ENCODE measurements around the gene LMNB1. TPM values are rescaled to one million over a fixed set of nuclear protein-coding genes. Genes with fewer than 3 reads are reported as not detected.

LMNB1 gene
- total and polyA plus RNA-seq, 2 experiments from 2014 or later: 20.1 to 269 TPM

DNA sequence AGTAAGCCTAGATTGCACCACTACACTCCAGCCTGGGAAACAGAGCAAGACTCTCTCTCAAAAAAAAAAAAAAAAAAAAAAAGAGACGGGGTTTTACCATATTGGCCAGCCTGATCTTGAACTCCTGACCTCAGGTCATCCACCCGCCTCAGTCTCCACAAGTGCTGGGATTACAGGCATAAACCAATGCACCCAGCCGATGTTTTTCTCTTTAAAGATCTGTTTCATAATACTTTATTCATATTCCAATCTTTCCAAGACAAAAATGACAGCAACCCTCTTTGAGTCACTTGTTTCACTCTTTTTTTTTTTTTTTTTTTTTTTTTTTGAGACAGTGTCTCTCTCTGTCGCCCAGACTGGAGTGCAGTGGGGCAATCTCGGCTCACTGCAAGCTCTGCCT is 13.6 kb upstream of the LMNB1 start (continued):
- TF ChIP-seq CTCF (conservative IDR thresholded peaks at IDR 0.05; ENCODE audit: low read depth in 2 of 2) (no peak), POLR2AphosphoS5 (IDR thresholded peaks at IDR 0.05; ENCODE audit: low read depth) (no peak), ZNF462 (CRISPR knock-in tag; IDR thresholded peaks at IDR 0.05) (no peak), NANOG (IDR thresholded peaks at IDR 0.05; ENCODE audit: borderline replicate concordance) (no peak)

DNA sequence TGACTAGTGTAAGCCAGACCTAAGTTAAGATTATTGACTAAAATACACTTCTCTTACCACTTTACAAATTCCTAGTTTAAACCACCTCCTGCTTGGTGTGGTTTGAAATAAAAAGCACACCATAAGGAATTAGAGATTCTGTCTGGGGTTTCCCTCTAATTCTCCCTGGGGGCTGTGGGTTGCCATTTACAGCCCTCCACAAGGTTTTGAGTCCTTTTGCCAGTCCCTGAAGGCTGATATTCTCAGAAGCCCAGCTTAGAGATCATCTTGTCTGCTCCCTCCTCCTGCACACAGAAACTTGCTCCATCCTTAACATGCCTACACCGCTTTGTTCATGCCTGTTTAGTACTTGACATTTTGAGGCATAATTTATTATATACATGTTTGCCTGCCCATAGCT is 7.2 kb upstream of the LMNB1 start:
- Histone ChIP-seq H3K36me3 (ENCODE audit: insufficient read depth) (no peaks in the 10 kb centered on the region), H3K27me3 (ENCODE audit: insufficient read depth) (no peaks in the 10 kb centered on the region), H3K4me3 (no peak overlapping the region), H3F3A (replicated peaks; ENCODE audit: low read depth) (no peaks in the 10 kb centered on the region), H3K79me2 (replicated peaks; ENCODE audit: insufficient read depth) (no peaks in the 10 kb centered on the region), H3K27ac (ENCODE audit: low read depth) (no peak overlapping the region), H3K4me2 (no peak overlapping the region), H4K20me1 (replicated peaks; ENCODE audit: insufficient read depth) (no peaks in the 10 kb centered on the region), H3K4me1 (ENCODE audit: insufficient read depth) (no peaks in the 10 kb centered on the region), H2AFZ (no peak overlapping the region), H3K9me2 (ENCODE audit: insufficient read depth) (no peaks in the 10 kb centered on the region)
- no peaks in the 10 kb centered on the region for H3K4me1 Mint-ChIP-seq
- no peak overlapping the region for H3K27ac Mint-ChIP-seq
- DNase-seq (ENCODE audit: low spot score): no peak
- no peaks in the 10 kb centered on the region; the same call in 2 of the 3 replicates for H3K9me3 Mint-ChIP-seq
- no peak overlapping the region for H3K4me3 Mint-ChIP-seq
- H3K27me3 Mint-ChIP-seq (ENCODE audit: insufficient read depth, low read depth, poor library complexity): peaks cover 4% of the 10 kb centered on the region
- H3K36me3 Mint-ChIP-seq (ENCODE audit: low read depth): no peaks in the 10 kb centered on the region
- no peak for ATAC-seq
- TF ChIP-seq, protein P1, sequence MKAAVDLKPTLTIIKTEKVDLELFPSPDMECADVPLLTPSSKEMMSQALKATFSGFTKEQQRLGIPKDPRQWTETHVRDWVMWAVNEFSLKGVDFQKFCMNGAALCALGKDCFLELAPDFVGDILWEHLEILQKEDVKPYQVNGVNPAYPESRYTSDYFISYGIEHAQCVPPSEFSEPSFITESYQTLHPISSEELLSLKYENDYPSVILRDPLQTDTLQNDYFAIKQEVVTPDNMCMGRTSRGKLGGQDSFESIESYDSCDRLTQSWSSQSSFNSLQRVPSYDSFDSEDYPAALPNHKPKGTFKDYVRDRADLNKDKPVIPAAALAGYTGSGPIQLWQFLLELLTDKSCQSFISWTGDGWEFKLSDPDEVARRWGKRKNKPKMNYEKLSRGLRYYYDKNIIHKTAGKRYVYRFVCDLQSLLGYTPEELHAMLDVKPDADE (IDR thresholded peaks at IDR 0.05): no peak
- TF ChIP-seq, protein P2, sequence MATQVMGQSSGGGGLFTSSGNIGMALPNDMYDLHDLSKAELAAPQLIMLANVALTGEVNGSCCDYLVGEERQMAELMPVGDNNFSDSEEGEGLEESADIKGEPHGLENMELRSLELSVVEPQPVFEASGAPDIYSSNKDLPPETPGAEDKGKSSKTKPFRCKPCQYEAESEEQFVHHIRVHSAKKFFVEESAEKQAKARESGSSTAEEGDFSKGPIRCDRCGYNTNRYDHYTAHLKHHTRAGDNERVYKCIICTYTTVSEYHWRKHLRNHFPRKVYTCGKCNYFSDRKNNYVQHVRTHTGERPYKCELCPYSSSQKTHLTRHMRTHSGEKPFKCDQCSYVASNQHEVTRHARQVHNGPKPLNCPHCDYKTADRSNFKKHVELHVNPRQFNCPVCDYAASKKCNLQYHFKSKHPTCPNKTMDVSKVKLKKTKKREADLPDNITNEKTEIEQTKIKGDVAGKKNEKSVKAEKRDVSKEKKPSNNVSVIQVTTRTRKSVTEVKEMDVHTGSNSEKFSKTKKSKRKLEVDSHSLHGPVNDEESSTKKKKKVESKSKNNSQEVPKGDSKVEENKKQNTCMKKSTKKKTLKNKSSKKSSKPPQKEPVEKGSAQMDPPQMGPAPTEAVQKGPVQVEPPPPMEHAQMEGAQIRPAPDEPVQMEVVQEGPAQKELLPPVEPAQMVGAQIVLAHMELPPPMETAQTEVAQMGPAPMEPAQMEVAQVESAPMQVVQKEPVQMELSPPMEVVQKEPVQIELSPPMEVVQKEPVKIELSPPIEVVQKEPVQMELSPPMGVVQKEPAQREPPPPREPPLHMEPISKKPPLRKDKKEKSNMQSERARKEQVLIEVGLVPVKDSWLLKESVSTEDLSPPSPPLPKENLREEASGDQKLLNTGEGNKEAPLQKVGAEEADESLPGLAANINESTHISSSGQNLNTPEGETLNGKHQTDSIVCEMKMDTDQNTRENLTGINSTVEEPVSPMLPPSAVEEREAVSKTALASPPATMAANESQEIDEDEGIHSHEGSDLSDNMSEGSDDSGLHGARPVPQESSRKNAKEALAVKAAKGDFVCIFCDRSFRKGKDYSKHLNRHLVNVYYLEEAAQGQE (IDR thresholded peaks at IDR 0.05; ENCODE audit: unreplicated experiment): no peak
- TF ChIP-seq ZNF114 (CRISPR knock-in tag; IDR thresholded peaks at IDR 0.05) (no peak), JUNB (IDR thresholded peaks at IDR 0.05; ENCODE audit: unreplicated experiment) (no peak), EZH2phosphoT487 (IDR thresholded peaks at IDR 0.05; ENCODE audit: unreplicated experiment) (no peak), ZNF331 (CRISPR knock-in tag; IDR thresholded peaks at IDR 0.05; ENCODE audit: low read depth) (no peak)

Measured in GM23338 (cell line).